Activated T-helper 1 cell treated with Interleukin-2 at 50 U/mL for 16 hours (primary cell): ENCODE data around the gene FKBP1B.
"Not testable (repeated sequence)": the region's sequence is repeated elsewhere in the genome, so short reads cannot be mapped to it uniquely, and the experiment has no call there.

Source experiments
- DNase-seq: peaks from one replicate; pipeline ENCODE4 v3.0.0-alpha.2; 2020; ENCODE audit warnings: low read depth

FKBP1B gene

GRCh38 chr2:24072259-24072658, 22.7 kb downstream of the FKBP1B start:
- no peak for DNase-seq

- DNase-seq, result no peak
These were observed 24.3 kb downstream of the FKBP1B start for GRCh38 chr2:24073816-24074215.

DNA sequence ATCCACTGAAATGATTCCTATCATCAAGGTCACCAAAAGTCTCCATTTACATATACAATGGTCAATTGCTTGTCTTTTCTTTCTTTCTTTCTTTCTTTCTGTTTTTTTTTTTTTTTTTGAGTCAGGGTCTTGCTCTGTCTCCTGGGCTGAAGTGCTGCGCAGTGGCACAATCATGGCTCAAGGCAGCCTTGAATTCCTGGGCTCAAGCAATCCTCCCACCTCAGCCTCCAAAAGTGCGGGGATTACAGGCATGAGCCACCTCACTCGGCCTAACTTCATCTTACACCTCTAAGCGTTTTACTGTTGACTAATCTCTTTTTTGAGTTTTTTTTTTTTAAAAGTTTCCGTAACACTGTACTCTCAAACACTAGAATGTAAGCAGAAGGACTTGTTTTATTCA, 25.7 kb downstream of the FKBP1B start:
- DNase-seq, result no peak

DNA sequence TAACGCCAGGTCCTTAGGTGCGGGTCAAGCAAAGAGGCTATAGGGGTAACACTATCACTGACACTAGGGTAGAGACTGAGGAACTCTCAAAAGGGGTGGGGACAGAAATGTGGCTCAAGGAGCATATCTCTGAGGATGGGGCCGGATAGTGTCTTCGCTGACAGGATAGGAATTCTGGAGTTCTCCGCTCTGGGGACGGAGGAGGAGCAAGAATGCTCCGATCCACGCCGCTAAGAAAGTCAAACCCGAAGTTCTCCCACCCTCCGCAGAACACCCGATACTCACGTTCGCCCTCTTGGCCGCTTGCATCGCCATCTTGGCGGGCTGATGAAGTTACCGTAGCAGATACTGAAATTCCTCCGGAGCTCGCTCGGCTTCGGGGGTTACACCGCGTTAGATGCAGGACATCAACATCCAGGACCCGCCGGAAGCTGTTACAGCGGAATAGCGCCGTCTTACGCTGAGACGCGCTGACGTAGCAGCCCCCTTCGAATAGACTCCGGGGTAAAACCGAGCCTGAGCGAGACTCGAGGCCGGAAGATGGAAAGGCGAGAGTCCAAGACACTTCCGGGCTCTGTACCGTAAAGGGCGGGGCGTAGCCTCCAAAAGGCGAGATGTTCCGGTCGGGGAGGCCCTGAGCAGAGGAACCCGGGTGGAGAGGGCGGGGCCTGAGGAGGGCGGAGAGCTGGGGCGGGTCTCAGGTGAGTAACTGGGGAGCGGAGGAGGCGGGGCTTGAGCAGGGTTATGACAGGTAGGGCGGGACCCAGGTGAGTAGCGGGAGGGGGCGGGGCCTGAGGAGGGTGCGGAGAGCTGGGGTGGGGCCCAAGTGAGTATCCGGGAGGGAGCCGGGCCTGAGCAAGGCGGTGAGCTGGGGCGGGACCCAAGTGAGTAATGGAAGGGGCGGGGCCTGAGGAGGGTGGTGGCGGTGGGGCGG, 26.6 kb downstream of the FKBP1B start, which contains the start of gene SF3B6:
TSS of gene SF3B6 (minus strand) at position 412 of the 934 bp plus-strand sequence. CDS start at position 315, 97 bp downstream.
- peak; percentile 98 for DNase-seq

DNA sequence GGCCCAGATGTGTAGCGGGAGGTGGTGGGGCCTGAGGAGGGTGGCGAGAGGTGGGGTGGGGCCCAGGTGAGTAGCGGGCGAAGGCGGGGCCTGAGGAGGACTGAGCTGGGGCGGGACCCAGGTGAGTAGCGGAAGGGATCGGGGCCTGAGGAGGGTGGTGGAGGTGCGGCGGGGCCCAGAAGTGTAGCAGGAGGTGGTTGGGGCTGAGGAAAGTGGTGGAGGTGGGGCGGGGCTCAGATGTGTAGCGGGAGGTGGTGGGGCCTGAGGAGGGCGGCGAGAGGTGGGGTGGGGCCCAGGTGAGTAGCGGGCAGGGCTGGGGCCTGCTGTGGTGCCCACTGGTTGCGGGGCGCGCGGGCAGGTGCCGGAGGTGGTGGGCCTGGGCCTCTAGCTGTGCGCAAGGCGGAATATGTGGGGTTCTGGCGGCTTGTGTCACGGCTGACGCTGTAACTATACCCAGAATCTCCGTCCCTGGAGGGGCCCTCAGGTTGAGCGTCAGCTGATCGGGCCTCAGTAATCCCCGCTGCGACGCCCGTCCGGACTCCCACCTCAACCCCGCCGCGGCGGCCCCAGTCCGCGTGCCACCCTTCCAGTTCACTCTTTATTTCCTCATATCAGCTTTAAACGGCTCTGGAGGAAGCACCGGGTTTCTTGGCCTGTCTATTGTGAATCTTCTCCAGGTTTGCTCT, 27.5 kb downstream of the FKBP1B start:
- DNase-seq, result no peak

- no peak for DNase-seq
These were observed 28.0 kb downstream of the FKBP1B start for GRCh38 chr2:24077535-24077877.

DNA sequence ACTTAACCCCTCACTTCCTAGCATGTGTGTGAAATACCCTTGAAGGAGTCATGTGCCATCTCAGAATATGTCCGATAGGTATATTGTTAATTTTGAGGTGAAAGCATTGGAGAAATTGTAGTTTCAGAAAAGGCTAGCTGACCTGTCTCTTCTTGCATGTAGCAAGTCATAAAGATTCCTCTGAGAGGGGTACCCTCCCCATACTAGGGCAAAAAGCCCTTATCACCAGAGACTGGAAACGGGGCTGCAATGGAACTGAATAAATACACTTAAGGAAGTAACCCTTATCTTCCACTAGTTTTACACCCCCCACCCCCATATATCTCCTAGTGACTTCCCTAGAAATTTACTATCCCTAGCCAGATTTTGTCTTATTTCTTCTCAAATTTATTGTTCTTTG, 28.3 kb downstream of the FKBP1B start:
- DNase-seq, result no peak

GRCh38 chr2:24080701-24081100, 31.2 kb downstream of the FKBP1B start:
- DNase-seq, result no peak

- DNase-seq, result no peak
These were observed 33.4 kb downstream of the FKBP1B start for GRCh38 chr2:24082787-24083566.

- DNase-seq, result no peak
These were observed 34.2 kb downstream of the FKBP1B start for GRCh38 chr2:24083567-24084385.

DNA sequence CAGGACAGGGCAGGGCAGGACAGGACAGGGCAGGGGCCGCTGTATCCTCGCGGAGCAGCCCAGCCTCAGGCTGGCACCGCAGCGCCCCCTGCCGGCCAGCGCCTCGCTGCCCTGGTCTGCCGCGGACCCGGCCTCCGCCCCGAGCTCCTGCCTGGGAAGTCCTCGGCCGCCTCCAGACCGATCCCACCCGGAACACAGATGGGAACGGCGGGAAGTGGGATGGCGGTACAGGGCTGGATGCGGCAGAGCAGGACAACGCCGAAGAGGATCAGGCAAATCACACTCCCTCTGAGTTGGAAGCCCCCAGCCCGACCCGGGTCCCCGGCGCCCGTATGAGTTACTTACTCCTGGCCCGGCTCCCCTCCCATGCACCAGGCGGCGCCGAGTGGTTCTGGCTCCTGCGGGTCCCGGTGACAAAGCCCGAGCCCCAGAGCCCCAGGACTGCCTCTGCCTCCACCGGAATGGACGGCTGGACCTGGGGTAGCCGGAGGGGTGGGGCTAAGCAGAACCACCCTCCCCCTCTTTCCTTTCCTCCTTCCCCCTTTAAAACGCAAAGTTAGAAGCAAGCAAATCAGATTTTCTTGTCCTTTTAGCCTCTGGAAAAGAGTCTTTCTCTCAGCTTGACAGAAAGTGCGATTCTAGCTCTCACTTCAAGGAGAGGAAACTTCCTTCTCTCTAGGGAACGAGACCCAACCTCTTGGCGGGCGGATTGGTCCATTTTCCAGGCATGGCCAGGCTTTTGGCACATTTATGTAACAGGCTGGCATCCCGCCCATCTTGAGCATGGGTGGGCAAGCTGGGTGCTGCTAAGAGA, 35.1 kb downstream of the FKBP1B start, which contains the start of gene TP53I3:
TSS of gene TP53I3 (minus strand) at position 449 of the 814 bp plus-strand sequence. CDS start 508 bp downstream, outside the sequence.
- DNase-seq, result peak; percentile 72

DNA sequence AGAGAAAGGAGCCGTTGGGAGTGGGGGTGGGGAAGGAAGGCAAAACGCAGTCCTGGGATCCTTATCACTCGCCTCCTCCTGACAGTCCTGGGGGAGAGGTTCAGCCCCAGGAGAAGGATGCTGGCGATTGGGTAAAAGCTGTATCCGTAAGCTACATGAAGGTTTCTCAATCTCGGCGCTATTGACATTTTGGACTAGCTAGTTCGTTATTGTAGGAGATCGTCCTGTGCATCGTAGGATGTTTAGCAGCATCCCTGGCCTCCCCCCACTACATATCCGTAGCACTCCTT, 35.6 kb downstream of the FKBP1B start:
- DNase-seq, result no peak

DNA sequence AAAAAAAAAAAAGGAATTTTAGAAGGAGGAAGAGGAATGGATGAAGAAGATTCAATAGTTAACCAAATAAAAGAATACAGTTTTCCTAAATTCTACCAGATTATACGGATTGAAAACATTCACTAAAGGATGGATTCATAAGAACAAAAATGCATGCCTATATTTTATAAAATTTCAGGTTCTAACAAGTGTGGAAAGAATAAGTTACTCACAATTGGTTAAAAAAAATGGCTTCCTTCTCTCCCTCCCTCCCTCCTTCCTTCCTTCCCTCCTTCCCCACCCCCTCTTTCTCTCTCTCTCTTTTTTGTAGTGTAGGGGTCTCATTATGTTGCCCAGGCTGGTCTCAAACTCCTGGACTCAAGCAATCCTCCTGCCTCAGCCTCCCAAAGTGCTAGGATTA, 36.7 kb downstream of the FKBP1B start:
- no peak for DNase-seq

- no peak for DNase-seq
These were observed 37.5 kb downstream of the FKBP1B start for GRCh38 chr2:24087032-24087431.

DNA sequence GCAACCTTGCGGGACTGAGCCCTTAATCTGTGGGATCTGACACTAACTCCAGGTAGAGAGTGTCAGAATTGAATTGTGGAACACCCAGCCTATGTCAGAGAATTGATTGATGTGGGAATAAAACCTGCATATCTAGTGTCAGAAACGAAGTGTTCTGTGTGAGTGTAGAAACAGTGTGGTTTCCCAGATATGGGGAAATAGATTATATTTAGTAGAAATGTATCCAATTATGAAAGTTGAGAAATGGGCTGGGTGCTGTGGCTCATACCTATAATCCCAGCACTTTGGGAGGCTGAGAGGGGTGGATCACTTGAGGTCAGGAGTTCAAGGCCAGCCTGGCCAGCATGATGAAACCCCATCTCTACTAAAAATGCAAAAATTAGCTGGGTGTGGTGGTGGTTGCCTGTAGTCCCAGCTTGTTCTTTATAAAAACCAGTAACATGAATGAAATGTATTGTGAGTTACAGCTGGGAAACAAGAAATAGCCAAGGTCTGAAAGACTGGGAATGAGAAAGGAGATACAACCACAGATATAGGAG, 39.3 kb downstream of the FKBP1B start:
- DNase-seq, result no peak

DNA sequence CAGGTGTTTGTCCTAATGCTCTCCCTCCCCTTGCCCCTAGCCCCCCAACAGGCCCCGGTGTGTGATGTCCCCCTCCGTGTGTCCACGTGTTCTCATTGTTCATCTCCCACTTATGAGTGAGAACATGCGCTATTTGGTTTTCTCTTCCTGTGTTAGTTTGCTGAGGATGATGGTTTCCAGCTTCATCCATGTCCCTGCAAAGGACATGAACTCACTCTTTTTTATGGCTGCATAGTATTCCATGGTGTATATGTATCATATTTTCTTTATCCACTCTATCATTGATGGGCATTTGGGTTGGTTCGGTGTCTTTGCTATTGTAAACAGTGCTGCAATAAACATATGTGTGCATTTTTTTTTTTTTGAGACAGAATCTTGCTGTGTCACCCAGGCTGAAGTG, 43.7 kb downstream of the FKBP1B start:
- not testable (repeated sequence) for DNase-seq

DNA sequence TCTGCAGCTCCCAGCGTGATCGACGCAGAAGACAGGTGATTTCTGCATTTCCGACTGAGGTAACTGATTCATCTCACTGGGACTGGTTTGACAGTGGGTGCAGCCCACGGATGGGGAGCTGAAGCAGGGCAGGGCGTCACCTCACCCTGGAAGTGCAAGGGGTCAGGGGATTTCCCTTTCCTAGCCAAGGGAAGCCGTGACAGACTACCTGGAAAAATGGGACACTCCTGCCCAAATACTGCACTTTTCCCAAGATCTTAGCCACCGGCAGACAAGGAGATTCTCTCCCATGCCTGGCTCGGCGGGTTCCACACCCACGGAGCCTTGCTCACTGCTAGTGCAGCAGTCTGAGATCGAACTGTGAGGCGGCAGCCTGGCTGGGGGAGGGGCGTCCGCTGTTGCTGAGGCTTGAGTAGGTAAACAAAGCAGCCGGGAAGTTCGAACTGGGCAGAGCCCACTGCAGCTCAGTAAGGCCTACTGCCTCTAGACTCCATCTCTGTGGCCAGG, 45.7 kb downstream of the FKBP1B start:
- not testable (repeated sequence) for DNase-seq

GRCh38 chr2:24100732-24101131, 51.2 kb downstream of the FKBP1B start:
- not testable (repeated sequence) for DNase-seq

DNA sequence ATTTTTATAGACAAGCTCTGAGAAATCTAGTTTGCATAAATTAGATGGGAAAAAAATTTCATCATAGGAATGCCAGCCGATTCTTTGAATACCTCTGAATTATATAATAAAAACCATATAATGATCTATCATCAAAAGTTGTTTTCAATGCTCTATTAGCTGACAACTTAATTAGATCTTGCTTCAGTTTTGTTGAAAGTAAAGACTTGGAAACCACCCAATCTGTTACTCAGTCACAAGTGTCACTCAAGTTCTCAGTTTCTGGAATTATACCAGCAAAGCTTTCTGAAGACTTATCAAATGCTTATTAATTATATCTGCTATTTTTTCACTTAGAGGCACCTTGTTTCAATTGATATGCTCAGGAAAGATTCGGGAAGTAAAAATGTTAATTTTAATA, 52.5 kb downstream of the FKBP1B start:
- no peak for DNase-seq

DNA sequence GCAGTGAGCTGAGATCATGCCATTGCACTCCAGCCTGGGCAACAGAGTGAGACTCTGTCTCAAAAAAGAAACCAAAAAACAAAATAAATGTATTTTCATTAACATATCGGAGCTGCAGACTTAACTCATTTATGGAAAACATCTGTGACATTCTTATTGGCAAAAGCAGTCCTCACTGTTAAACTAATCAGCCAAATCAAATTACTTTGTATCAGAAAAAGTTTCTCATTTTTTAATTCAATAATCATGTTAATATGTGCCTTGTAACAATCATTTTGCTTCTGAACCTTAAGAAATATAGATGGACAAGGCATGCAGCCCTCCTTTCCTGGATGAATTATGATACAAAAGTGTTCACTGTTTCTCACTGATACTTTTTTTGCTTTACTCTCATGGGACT, 53.1 kb downstream of the FKBP1B start:
- no peak for DNase-seq
